Fibroblast of lung (primary cell): ENCODE data around the gene PDIK1L. TPM values are rescaled to one million over a fixed set of nuclear protein-coding genes. Genes with fewer than 3 reads are reported as not detected.

Experiments
- DNase-seq, 2 donors: peaks; one replicate each; pipeline versions ENCODE4 v3.0.0 to v3.0.0-alpha.2; 2010; ENCODE audit warnings: low read depth in 2 of 2
- H2AFZ ChIP-seq: 2 replicates; pipeline ENCODE4 v1.5.1; 2012; ENCODE audit warnings: low read length, control low read depth, inconsistent platforms
- H3K27ac ChIP-seq: 2 replicates; pipeline ENCODE4 v1.5.1; 2011; ENCODE audit warnings: low read length, control low read depth; ENCODE audit not compliant: insufficient read depth
- H3K27me3 ChIP-seq: 2 replicates; pipeline ENCODE4 v1.5.1; 2011; ENCODE audit warnings: mild to moderate bottlenecking, low read length; ENCODE audit not compliant: control insufficient read depth, insufficient read depth
- H3K36me3 ChIP-seq: 2 replicates; pipeline ENCODE4 v1.5.1; 2011; ENCODE audit warnings: low read length; ENCODE audit not compliant: control insufficient read depth, insufficient read depth
- H3K4me1 ChIP-seq: 2 replicates; pipeline ENCODE4 v1.5.1; 2011; ENCODE audit warnings: low read length; ENCODE audit not compliant: control insufficient read depth, insufficient read depth; ENCODE audit errors: extremely low read depth
- H3K4me2 ChIP-seq: 2 replicates; pipeline ENCODE4 v1.5.1; 2011; ENCODE audit warnings: low read length, control low read depth; ENCODE audit not compliant: insufficient read depth; ENCODE audit errors: extremely low read depth
- H3K4me3 ChIP-seq, 4 experiments: fragments of 200-600 bp in 1 of 4; sonication (generic) in 1 of 4; replicated peaks in 1 of 4; 2 replicates each; pipeline ENCODE4 v1.5.1; 2011 to 2016; ENCODE audit warnings: low read length in 4 of 4, low read depth in 3 of 4, mild to moderate bottlenecking in 3 of 4, control low read depth in 2 of 4, inconsistent platforms in 1 of 4, mixed read lengths in 1 of 4; ENCODE audit not compliant: insufficient read depth in 1 of 4; ENCODE audit errors: control extremely low read depth in 1 of 4
- H3K79me2 ChIP-seq: 2 replicates; pipeline ENCODE4 v1.5.1; 2012; ENCODE audit warnings: mild to moderate bottlenecking, low read length, inconsistent platforms; ENCODE audit not compliant: control insufficient read depth, insufficient read depth
- H3K9ac ChIP-seq: 2 replicates; pipeline ENCODE4 v1.5.1; 2011; ENCODE audit warnings: mild to moderate bottlenecking, low read length, control low read depth; ENCODE audit not compliant: insufficient read depth
- H3K9me3 ChIP-seq: 2 replicates; pipeline ENCODE4 v1.5.1; 2012; ENCODE audit warnings: low read depth, low read length; ENCODE audit not compliant: control insufficient read depth, insufficient read depth
- H4K20me1 ChIP-seq: 2 replicates; pipeline ENCODE4 v1.5.1; 2011; ENCODE audit warnings: low read length; ENCODE audit not compliant: control insufficient read depth, insufficient read depth; ENCODE audit errors: extremely low read depth
- EZH2 ChIP-seq: IDR thresholded peaks from 2 replicates; pipeline ENCODE4 v1.5.1; 2012; ENCODE audit warnings: low read length, control low read depth, mild to moderate bottlenecking; ENCODE audit errors: missing control alignments
- polyA plus RNA-seq, 2 donors: library from polyadenylated mRNA; depleted of rRNA in 1 of 2; stranded (reverse) in 1 of 2; unstranded in 1 of 2; fragments of >200 nt; gene quantifications; 2 replicates each; pipeline ENCODE4 v1.2.1, GENCODE V29; 2011 to 2012; ENCODE audit warnings: missing spikeins in 1 of 2
- total RNA-seq: library from RNA; depleted of rRNA; stranded (reverse); fragments of >200 nt; gene quantifications from 2 replicates; pipeline ENCODE4 v1.2.1, GENCODE V29; 2014
- TF ChIP-seq, protein P1 (sequence below), 2 donors: IDR thresholded peaks in 1 of 2; conservative IDR thresholded peaks in 1 of 2; 1 replicate in 1 of 2; 2 replicates in 1 of 2; pipeline ENCODE4 v1.5.1; 2011 to 2012; ENCODE audit warnings: low read length in 2 of 2, control low read depth in 1 of 2, inconsistent platforms in 1 of 2, low read depth in 1 of 2, mild to moderate bottlenecking in 1 of 2

The PDIK1L gene
- total and polyA plus RNA-seq, 2 donors (not counting 1 experiment from before 2014, with no cell fraction given): 3.0 to 4.3 TPM

DNA sequence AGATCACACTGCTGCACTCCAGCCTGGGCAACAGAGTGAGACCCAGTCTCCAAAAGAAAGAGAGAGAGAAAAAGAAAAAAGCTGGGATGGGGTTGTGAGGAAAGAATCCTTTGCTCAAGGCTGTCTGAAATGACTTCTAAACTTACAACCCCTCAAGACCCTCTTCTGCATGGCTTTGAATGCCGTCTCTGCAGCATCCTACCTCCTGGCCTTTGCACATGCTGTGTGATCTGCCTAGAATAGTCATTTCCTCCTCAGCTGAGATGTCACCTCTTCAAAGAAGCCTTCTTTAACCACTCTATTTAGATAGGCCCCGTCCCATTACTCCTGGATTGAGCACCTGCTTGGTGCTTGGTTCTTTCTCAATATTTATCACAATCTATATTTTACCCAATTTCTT lies 26.8 kb upstream of the PDIK1L start:
- no peak for TF ChIP-seq EZH2
- TF ChIP-seq, protein P1, sequence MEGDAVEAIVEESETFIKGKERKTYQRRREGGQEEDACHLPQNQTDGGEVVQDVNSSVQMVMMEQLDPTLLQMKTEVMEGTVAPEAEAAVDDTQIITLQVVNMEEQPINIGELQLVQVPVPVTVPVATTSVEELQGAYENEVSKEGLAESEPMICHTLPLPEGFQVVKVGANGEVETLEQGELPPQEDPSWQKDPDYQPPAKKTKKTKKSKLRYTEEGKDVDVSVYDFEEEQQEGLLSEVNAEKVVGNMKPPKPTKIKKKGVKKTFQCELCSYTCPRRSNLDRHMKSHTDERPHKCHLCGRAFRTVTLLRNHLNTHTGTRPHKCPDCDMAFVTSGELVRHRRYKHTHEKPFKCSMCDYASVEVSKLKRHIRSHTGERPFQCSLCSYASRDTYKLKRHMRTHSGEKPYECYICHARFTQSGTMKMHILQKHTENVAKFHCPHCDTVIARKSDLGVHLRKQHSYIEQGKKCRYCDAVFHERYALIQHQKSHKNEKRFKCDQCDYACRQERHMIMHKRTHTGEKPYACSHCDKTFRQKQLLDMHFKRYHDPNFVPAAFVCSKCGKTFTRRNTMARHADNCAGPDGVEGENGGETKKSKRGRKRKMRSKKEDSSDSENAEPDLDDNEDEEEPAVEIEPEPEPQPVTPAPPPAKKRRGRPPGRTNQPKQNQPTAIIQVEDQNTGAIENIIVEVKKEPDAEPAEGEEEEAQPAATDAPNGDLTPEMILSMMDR (conservative IDR thresholded peaks at IDR 0.05 in 1 of 2, IDR thresholded peaks at IDR 0.05 in 1 of 2; ENCODE audit: low read depth in 1 of 2, low read length in 2 of 2): no peak
- H3K27ac ChIP-seq: no peak overlapping the region
- no peak overlapping the region for H2AFZ ChIP-seq
- no peak overlapping the region for H3K9ac ChIP-seq
- no peak overlapping the region for H3K4me3 ChIP-seq
- H4K20me1 ChIP-seq: no peaks in the 10 kb centered on the region
- no peaks in the 10 kb centered on the region for H3K9me3 ChIP-seq
- H3K36me3 ChIP-seq: no peaks in the 10 kb centered on the region
- peaks cover 3% of the 10 kb centered on the region for H3K27me3 ChIP-seq
- H3K79me2 ChIP-seq: no peaks in the 10 kb centered on the region
- no peaks in the 10 kb centered on the region for H3K4me1 ChIP-seq
- no peak overlapping the region for H3K4me2 ChIP-seq
- no peak for DNase-seq

- no peak for DNase-seq
- H2AFZ ChIP-seq: no peak overlapping the region
- H3K4me1 ChIP-seq: no peaks in the 10 kb centered on the region
- H3K27me3 ChIP-seq: peaks cover 10% of the 10 kb centered on the region
- no peaks in the 10 kb centered on the region for H3K79me2 ChIP-seq
- no peak overlapping the region for H3K4me3 ChIP-seq
- no peaks in the 10 kb centered on the region for H3K9me3 ChIP-seq
- H3K36me3 ChIP-seq: no peaks in the 10 kb centered on the region
- no peaks in the 10 kb centered on the region for H4K20me1 ChIP-seq
- H3K27ac ChIP-seq: no peak overlapping the region
- no peak overlapping the region for H3K9ac ChIP-seq
- no peak for TF ChIP-seq EZH2
- TF ChIP-seq, protein P1 (conservative IDR thresholded peaks at IDR 0.05 in 1 of 2, IDR thresholded peaks at IDR 0.05 in 1 of 2; ENCODE audit: low read depth in 1 of 2, low read length in 2 of 2): no peak
- H3K4me2 ChIP-seq: no peak overlapping the region
Measured at GRCh38 chr1:26089125-26089524, 22.5 kb upstream of the PDIK1L start.

GRCh38 chr1:26090893-26091292 lies 20.7 kb upstream of the PDIK1L start:
- H4K20me1 ChIP-seq: no peaks in the 10 kb centered on the region

More at GRCh38 chr1:26090893-26091292, 20.7 kb upstream of the PDIK1L start:
- Histone ChIP-seq H2AFZ (no peak overlapping the region), H3K27ac (no peak overlapping the region), H3K9ac (no peak overlapping the region), H3K79me2 (no peaks in the 10 kb centered on the region), H3K27me3 (peaks cover 14% of the 10 kb centered on the region), H3K4me3 (no peak overlapping the region), H3K4me2 (no peak overlapping the region), H3K4me1 (no peaks in the 10 kb centered on the region), H3K36me3 (no peaks in the 10 kb centered on the region), H3K9me3 (no peaks in the 10 kb centered on the region)
- TF ChIP-seq EZH2: no peak
- TF ChIP-seq, protein P1 (conservative IDR thresholded peaks at IDR 0.05 in 1 of 2, IDR thresholded peaks at IDR 0.05 in 1 of 2; ENCODE audit: low read depth in 1 of 2, low read length in 2 of 2): no peak
- no peak for DNase-seq
